IPS DF 4.7 (cell line): ENCODE data around the gene PKD1L1.

Experiments used
- DNase-seq: peaks from one replicate; pipeline ENCODE4 v3.0.0-alpha.2; 2013; ENCODE audit warnings: low spot score; ENCODE audit errors: extremely low read depth

Gene PKD1L1

GRCh38 chr7:47739301-47739875, 208.9 kb downstream of the PKD1L1 start:
- no peak for DNase-seq

- no peak for DNase-seq
These were observed 209.6 kb downstream of the PKD1L1 start for GRCh38 chr7:47738563-47739166.

GRCh38 chr7:47737601-47738000, 210.7 kb downstream of the PKD1L1 start:
- no peak for DNase-seq

- DNase-seq, result no peak
These were observed 212.6 kb downstream of the PKD1L1 start for GRCh38 chr7:47735431-47736345.

GRCh38 chr7:47734949-47735291, 213.3 kb downstream of the PKD1L1 start:
- DNase-seq, result no peak

- no peak for DNase-seq
These were observed 213.8 kb downstream of the PKD1L1 start for GRCh38 chr7:47734287-47734948.

- DNase-seq, result no peak
These were observed 218.1 kb downstream of the PKD1L1 start for GRCh38 chr7:47730142-47730541.

- DNase-seq, result no peak
These were observed 222.1 kb downstream of the PKD1L1 start for GRCh38 chr7:47726047-47726726.

GRCh38 chr7:47725031-47725780, 223.1 kb downstream of the PKD1L1 start:
- no peak for DNase-seq
